ENCODE data around the gene TAGLN3.

Gene TAGLN3

GRCh38 chr3:111998636-111999483 is at the start of gene TAGLN3:
Gene TAGLN3 (plus strand): TSS chr3:111998922. CDS start chr3:111999423, 501 bp downstream.
- Histone ChIP-seq H3K4me3 (ENCODE audit: low read depth, low read length) (0 out of 2 replicates have a peak within 1 kb of the TSS, but pooled peaks have one; percentile 3), H3K36me3 (ENCODE audit: control insufficient read depth in 2 of 2, insufficient read depth in 1 of 2, low read length in 2 of 2) (peaks cover 0 to under 1% of the 10 kb centered on the region in 2 experiments; a peak in 1 of 3 replicates), H3K27ac (ENCODE audit: extremely low read depth, low read depth, low read length) (no peak within 1 kb of the TSS), H3K4me1 (ENCODE audit: control insufficient read depth, insufficient read depth, low read length) (no peaks in the 10 kb centered on the region), H3K9me3 (ENCODE audit: control insufficient read depth, insufficient read depth, low read depth, low read length) (no peaks in the 10 kb centered on the region)
- ChIA-PET CTCF (interaction anchor here (1.8 to 2.1 kb wide), 3 partner anchors 9 to 15 kb away, joined by 9 to 13 read pairs (median 10); no protein-coding TSS in a partner anchor), POLR2A (no interaction called here)
- TF ChIP-seq ZSCAN16 (tag by site-specific recombination; IDR thresholded peaks at IDR 0.05) = no peak
- no peak for TF ChIP-seq IKZF3 (tag by site-specific recombination; IDR thresholded peaks at IDR 0.05)
- TF ChIP-seq ZSCAN4 (tag by site-specific recombination; IDR thresholded peaks at IDR 0.05) = no peak
- TF ChIP-seq ZBTB11 (tag by site-specific recombination; conservative IDR thresholded peaks at IDR 0.05; ENCODE audit: low read depth) = no peak
- no peak for TF ChIP-seq ZNF292 (tag by site-specific recombination; IDR thresholded peaks at IDR 0.05; ENCODE audit: borderline replicate concordance, low read depth)
- no peak for TF ChIP-seq ZNF362 (tag by site-specific recombination; IDR thresholded peaks at IDR 0.05)
- no peak for TF ChIP-seq ZNF704 (tag by site-specific recombination; IDR thresholded peaks at IDR 0.05)
- TF ChIP-seq ZNF223 (tag by site-specific recombination; IDR thresholded peaks at IDR 0.05) = no peak
- TF ChIP-seq ZNF558 (tag by site-specific recombination; IDR thresholded peaks at IDR 0.05) = no peak
- no peak for TF ChIP-seq TCF7L2 (IDR thresholded peaks at IDR 0.05; ENCODE audit: borderline replicate concordance, low read depth, low read length)
- no peak for TF ChIP-seq ZNF37A (tag by site-specific recombination; IDR thresholded peaks at IDR 0.05)

GRCh38 chr3:111949712-111950111 is 49.0 kb upstream of the TAGLN3 start:
- POLR2A ChIA-PET = no interaction called here
- Histone ChIP-seq H3K36me3 (ENCODE audit: control insufficient read depth in 2 of 2, insufficient read depth in 1 of 2, low read length in 2 of 2) (peaks cover 0 to 7% of the 10 kb centered on the region in 2 experiments; a peak in 1 of 3 replicates), H3K9me3 (ENCODE audit: control insufficient read depth, insufficient read depth, low read depth, low read length) (no peaks in the 10 kb centered on the region), H3K27ac (ENCODE audit: extremely low read depth, low read depth, low read length) (no peak overlapping the region), H3K4me1 (ENCODE audit: control insufficient read depth, insufficient read depth, low read length) (peaks cover 3% of the 10 kb centered on the region; the same call in 1 of the 2 replicates), H3K4me3 (ENCODE audit: low read depth, low read length) (no peak overlapping the region)
- no peak for TF ChIP-seq ZBTB7A (tag by site-specific recombination; IDR thresholded peaks at IDR 0.05; ENCODE audit: low read depth)
- TF ChIP-seq SCRT1 (tag by site-specific recombination; IDR thresholded peaks at IDR 0.05; ENCODE audit: borderline replicate concordance) = peak; percentile 64
- no peak for TF ChIP-seq INSM2 (tag by site-specific recombination; IDR thresholded peaks at IDR 0.05)
- TF ChIP-seq SCRT2 (tag by site-specific recombination; IDR thresholded peaks at IDR 0.05) = peak; percentile 86
- no peak for TF ChIP-seq ZNF785 (tag by site-specific recombination; IDR thresholded peaks at IDR 0.05)
- CTCF ChIA-PET = no interaction called here
